H1 (cell line): ENCODE measurements around the gene MKLN1. TPM values are rescaled to one million over a fixed set of nuclear protein-coding genes. Genes with fewer than 3 reads are reported as not detected.

Source experiments
- CTCF ChIA-PET: fragments of 300-600 bp; sonication (Branson Sonifier 250); formaldehyde crosslinking; loops from one replicate; lab custom pipeline; 2021; ENCODE audit not compliant: partially characterized antibody; lab: Charles Lee
- POLR2A ChIA-PET: fragments of 300-600 bp; sonication (Branson Sonifier 250); formaldehyde crosslinking; loops from one replicate; lab custom pipeline; 2021; ENCODE audit warnings: inconsistent platforms; ENCODE audit not compliant: partially characterized antibody; lab: Charles Lee
- DNase-seq, 2 experiments: peaks; one replicate each; pipeline versions ENCODE4 v3.0.0 to v3.0.0-alpha.2; 2010 to 2022; ENCODE audit warnings: low spot score in 2 of 2, low read depth in 1 of 2, mixed read lengths in 1 of 2
- FAIRE-seq: peaks from 2 replicates; lab custom pipeline; 2011; peaks lifted over from hg19 to GRCh38; lab: Jason Lieb, UNC
- H2AFZ ChIP-seq: 2 replicates; pipeline ENCODE4 v1.8.1; 2012; ENCODE audit warnings: low read length, inconsistent platforms
- H2AK5ac ChIP-seq: 2 replicates; pipeline ENCODE4 v1.6.1; 2013; ENCODE audit warnings: low read depth, low read length
- H2BK120ac ChIP-seq: replicated peaks from 2 replicates; pipeline ENCODE3; 2013; ENCODE audit warnings: low read depth, low read length, inconsistent platforms
- H2BK12ac ChIP-seq: 2 replicates; pipeline ENCODE4 v1.6.1; 2013; ENCODE audit warnings: low read depth, low read length
- H2BK15ac ChIP-seq: 2 replicates; pipeline ENCODE4 v1.6.1; 2013; ENCODE audit warnings: low read length
- H2BK20ac ChIP-seq: 2 replicates; pipeline ENCODE4 v1.6.1; 2013; ENCODE audit warnings: low read length
- H2BK5ac ChIP-seq: 2 replicates; pipeline ENCODE4 v1.6.1; 2013; ENCODE audit warnings: low read depth, low read length
- H3K14ac ChIP-seq: 2 replicates; pipeline ENCODE4 v1.6.1; 2013; ENCODE audit warnings: inconsistent platforms; ENCODE audit not compliant: insufficient read length
- H3K18ac ChIP-seq: 2 replicates; pipeline ENCODE4 v1.6.1; 2013; ENCODE audit warnings: low read length; ENCODE audit errors: extremely low read depth
- H3K23ac ChIP-seq: 2 replicates; pipeline ENCODE4 v1.6.1; 2013; ENCODE audit warnings: inconsistent platforms; ENCODE audit not compliant: insufficient read length
- H3K23me2 ChIP-seq: 2 replicates; pipeline ENCODE4 v1.6.1; 2013; ENCODE audit warnings: low read depth, low read length
- H3K27ac ChIP-seq: 2 replicates; pipeline ENCODE4 v1.6.1; 2011; ENCODE audit warnings: low read depth, low read length, inconsistent platforms
- H3K27me3 ChIP-seq, 4 experiments: replicated peaks in 1 of 4; 1 replicate in 1 of 4; 2 replicates in 3 of 4; pipeline versions ENCODE4 v1.6.1 to v1.8.1; 2011 to 2013; ENCODE audit warnings: low read length in 3 of 4, mild to moderate bottlenecking in 3 of 4, inconsistent platforms in 2 of 4, mixed read lengths in 2 of 4, moderate library complexity in 1 of 4; ENCODE audit not compliant: control insufficient read depth in 3 of 4, insufficient read depth in 3 of 4; ENCODE audit errors: extremely low read depth in 1 of 4
- H3K36me3 ChIP-seq, 4 experiments: 2 replicates each; pipeline versions ENCODE4 v1.6.1 to v1.8.1; 2011 to 2013; ENCODE audit warnings: mild to moderate bottlenecking in 4 of 4, low read length in 3 of 4, moderate library complexity in 2 of 4, control low read depth in 1 of 4, inconsistent platforms in 1 of 4; ENCODE audit not compliant: insufficient read depth in 4 of 4, control insufficient read depth in 2 of 4
- H3K4ac ChIP-seq: replicated peaks from 2 replicates; pipeline ENCODE3; 2013; ENCODE audit warnings: low read length, low read depth, mixed read lengths, inconsistent platforms; ENCODE audit not compliant: insufficient read length
- H3K4me1 ChIP-seq, 4 experiments: replicated peaks in 1 of 4; 1 replicate in 1 of 4; 2 replicates in 3 of 4; pipeline versions ENCODE4 v1.6.1 to v1.8.1; 2011 to 2013; ENCODE audit warnings: low read length in 3 of 4, inconsistent platforms in 2 of 4, mixed read lengths in 1 of 4; ENCODE audit not compliant: insufficient read depth in 4 of 4, control insufficient read depth in 3 of 4
- H3K4me2 ChIP-seq, 2 experiments: 2 replicates each; pipeline versions ENCODE4 v1.6.1 to v1.8.1; 2011 to 2013; ENCODE audit warnings: low read depth in 2 of 2, low read length in 2 of 2, control low read depth in 1 of 2, inconsistent platforms in 1 of 2, mild to moderate bottlenecking in 1 of 2; ENCODE audit not compliant: insufficient read depth in 1 of 2
- H3K4me3 ChIP-seq, 4 experiments: fragments of 200-600, 300-600 bp in 1 of 4; sonication (generic), shearing (Covaris generic), sonication (Bioruptor Twin) in 1 of 4; 2 replicates each; pipeline versions ENCODE4 v1.5.1 to v1.8.1; 2011 to 2016; ENCODE audit warnings: low read length in 4 of 4, low read depth in 3 of 4, control low read depth in 2 of 4, inconsistent platforms in 2 of 4, mild to moderate bottlenecking in 2 of 4, mixed read lengths in 1 of 4, moderate library complexity in 1 of 4; ENCODE audit not compliant: insufficient read depth in 2 of 4; ENCODE audit errors: extremely low read depth in 1 of 4
- H3K56ac ChIP-seq: replicated peaks from 2 replicates; pipeline ENCODE3; 2013; ENCODE audit warnings: low read depth, mild to moderate bottlenecking, mixed read lengths, low read length, inconsistent platforms; ENCODE audit not compliant: insufficient read length
- H3K79me1 ChIP-seq: 2 replicates; pipeline ENCODE4 v1.6.1; 2013; ENCODE audit warnings: low read depth, low read length, control low read depth
- H3K79me2 ChIP-seq, 2 experiments: 2 replicates each; pipeline versions ENCODE4 v1.6.1 to v1.8.1; 2012 to 2013; ENCODE audit warnings: low read length in 2 of 2, mild to moderate bottlenecking in 2 of 2, inconsistent platforms in 1 of 2; ENCODE audit not compliant: insufficient read depth in 2 of 2, control insufficient read depth in 1 of 2
- H3K9ac ChIP-seq, 4 experiments: replicated peaks in 1 of 4; 1 replicate in 1 of 4; 2 replicates in 3 of 4; pipeline versions ENCODE4 v1.6.1 to v1.8.1; 2011 to 2013; ENCODE audit warnings: low read depth in 3 of 4, low read length in 3 of 4, control low read depth in 2 of 4, mild to moderate bottlenecking in 2 of 4, moderate library complexity in 2 of 4, inconsistent platforms in 1 of 4; ENCODE audit errors: extremely low read depth in 1 of 4
- H3K9me3 ChIP-seq, 2 experiments: 2 replicates each; pipeline versions ENCODE4 v1.6.1 to v1.8.1; 2012 to 2013; ENCODE audit warnings: mild to moderate bottlenecking in 2 of 2, moderate library complexity in 2 of 2, control low read depth in 1 of 2, inconsistent platforms in 1 of 2, low read depth in 1 of 2, low read length in 1 of 2, mixed read lengths in 1 of 2; ENCODE audit not compliant: insufficient read depth in 2 of 2
- H4K20me1 ChIP-seq, 2 experiments: replicated peaks in 1 of 2; 2 replicates each; pipeline versions ENCODE3 to v1.8.1; 2011 to 2013; ENCODE audit warnings: inconsistent platforms in 2 of 2, low read length in 2 of 2, mild to moderate bottlenecking in 1 of 2; ENCODE audit not compliant: insufficient read depth in 2 of 2, control insufficient read depth in 1 of 2
- H4K5ac ChIP-seq: 2 replicates; pipeline ENCODE4 v1.6.1; 2013; ENCODE audit warnings: low read length, low read depth, mixed read lengths, inconsistent platforms; ENCODE audit not compliant: insufficient read length
- H4K8ac ChIP-seq: 2 replicates; pipeline ENCODE4 v1.8.0; 2013; ENCODE audit warnings: mild to moderate bottlenecking, moderate library complexity, low read length, inconsistent platforms; ENCODE audit not compliant: insufficient read depth; ENCODE audit errors: extremely low read depth
- H4K91ac ChIP-seq: replicated peaks from 2 replicates; pipeline ENCODE3; 2013; ENCODE audit warnings: low read length, mixed read lengths, inconsistent platforms; ENCODE audit not compliant: insufficient read length
- EGR1 ChIP-seq: IDR thresholded peaks from 2 replicates; pipeline ENCODE4 v1.6.1; 2011; ENCODE audit warnings: low read depth, low read length, borderline replicate concordance
- KDM4A ChIP-seq: IDR thresholded peaks from one replicate; pipeline ENCODE4 v1.7.1; 2012; ENCODE audit warnings: low read depth, mild to moderate bottlenecking, moderate library complexity, low read length, inconsistent platforms; ENCODE audit not compliant: severe bottlenecking
- MAFK ChIP-seq: IDR thresholded peaks from 2 replicates; pipeline ENCODE4 v1.6.1; 2012; ENCODE audit warnings: low read depth, mild to moderate bottlenecking, improper control_type of control experiment, low read length
- RAD21 ChIP-seq, 2 experiments: IDR thresholded peaks in 1 of 2; conservative IDR thresholded peaks in 1 of 2; 2 replicates each; pipeline ENCODE4 v1.6.1; 2011; ENCODE audit warnings: low read depth in 2 of 2, low read length in 2 of 2, improper control_type of control experiment in 1 of 2, inconsistent platforms in 1 of 2, mild to moderate bottlenecking in 1 of 2, moderate library complexity in 1 of 2
- SAP30 ChIP-seq: fragments of 300-600 bp; sonication (generic); IDR thresholded peaks from 2 replicates; pipeline ENCODE4 v1.7.1; 2012; ENCODE audit warnings: low read length, moderate library complexity, mild to moderate bottlenecking, inconsistent platforms; ENCODE audit not compliant: insufficient read depth, insufficient replicate concordance
- WGBS, 2 experiments: shearing (Covaris generic) in 1 of 2; methylation state at CpG; one replicate each; pipeline versions ENCODE4 v1.1.6 to v1.1.7; 2013 to 2015; ENCODE audit warnings: low lambda C conversion rate in 2 of 2, mixed read lengths in 2 of 2, inconsistent platforms in 1 of 2, low coverage in 1 of 2, missing lambda C conversion rate in 1 of 2; ENCODE audit not compliant: insufficient replicate concordance in 2 of 2, insufficient coverage in 1 of 2, insufficient read length in 1 of 2; ENCODE audit errors: extremely low coverage in 1 of 2, missing lambda C conversion rate in 1 of 2; 5-methylcytosine and 5-hydroxymethylcytosine counted together
- polyA plus RNA-seq, 7 experiments: library from polyadenylated mRNA; depleted of rRNA in 3 of 7; stranded (reverse) in 5 of 7; unstranded in 2 of 7; fragments of >200 nt in 5 of 7; fragments of 200-250 nt in 2 of 7; gene quantifications; 1 replicate in 5 of 7; 2 replicates in 1 of 7; 4 replicates in 1 of 7; pipeline versions ENCODE4 v1.2.1 to v1.2.3, GENCODE V29; 2011 to 2013; ENCODE audit warnings: missing spikeins in 2 of 7, mixed read lengths in 2 of 7
- total RNA-seq: library from RNA; stranded (reverse); fragmentation: NEBNext Ultra II Directional; extraction: Animal tissue kit (Norgen Biotek cat#: 25700); gene quantifications from 2 replicates; pipeline ENCODE4 v1.2.1, GENCODE V29; 2021

The MKLN1 gene
- total and polyA plus RNA-seq, 2 of the 8 experiments (the other 6 are each of a cell fraction or from before 2014, with no cell fraction given), result 22.3 to 50.9 TPM

GRCh38 chr7:131328377-131329175 is 900 bp downstream of the MKLN1 start:
- TF ChIP-seq RAD21 (IDR thresholded peaks at IDR 0.05 in 1 of 2, conservative IDR thresholded peaks at IDR 0.05 in 1 of 2; ENCODE audit: low read depth in 2 of 2, low read length in 2 of 2) (no peak), MAFK (no peak), SAP30 (peak; percentile 35), KDM4A (peak; percentile 12), EGR1 (no peak)
- WGBS, 2 experiments, result 9% methylated on average over 19 of the region's 20 CpGs; no CpG with 5 or more reads in 1 of the 2 experiments
- H2BK20ac ChIP-seq, result no peak overlapping the region
- no peak overlapping the region for H4K8ac ChIP-seq
- no peak overlapping the region for H2BK120ac ChIP-seq
- no peak overlapping the region for H4K5ac ChIP-seq
- H3K23ac ChIP-seq, result no peak overlapping the region
- H3K14ac ChIP-seq, result no peak overlapping the region
- no peak overlapping the region for H3K4ac ChIP-seq
- H2BK5ac ChIP-seq, result peak overlapping the region; percentile 95; the same call in 1 of the 2 replicates
- no peak overlapping the region; the same call in 1 of the 2 replicates for H3K18ac ChIP-seq
- DNase-seq (no peak), FAIRE-seq (no peak)
- H3K27ac ChIP-seq, result peak overlapping the region; percentile 90; the same call in 1 of the 2 replicates
- H3K27me3 ChIP-seq, result no peaks in the 10 kb centered on the region
- peak overlapping the region; percentile 98 for H3K56ac ChIP-seq
- H3K4me2 ChIP-seq, result peak overlapping the region; percentile 98 to 100
- CTCF ChIA-PET, result interaction anchor here (1.0 to 1.3 kb wide), 4 partner anchors 8 to 432 kb away, joined by 3 to 6 read pairs (median 3); no protein-coding TSS in a partner anchor
- H2BK12ac ChIP-seq, result no peak overlapping the region
- peaks cover 22 to 58% of the 10 kb centered on the region in 2 experiments for H3K79me2 ChIP-seq
- H4K20me1 ChIP-seq, result no peaks in the 10 kb centered on the region
- peak overlapping the region; percentile 93 to 99 (median 96) for H3K9ac ChIP-seq
- H2BK15ac ChIP-seq, result no peak overlapping the region
- POLR2A ChIA-PET, result interaction anchor here (0.6 to 2.8 kb wide), 12 partner anchors 10 to 263 kb away, joined by 3 to 18 read pairs (median 4); no protein-coding TSS in a partner anchor
- no peak overlapping the region for H2AFZ ChIP-seq
- H4K91ac ChIP-seq, result no peak overlapping the region
- H3K23me2 ChIP-seq, result peaks cover 6% of the 10 kb centered on the region
- H3K79me1 ChIP-seq, result no peaks in the 10 kb centered on the region; the same call in 1 of the 2 replicates
- H3K36me3 ChIP-seq, result no peaks in the 10 kb centered on the region
- no peak overlapping the region for H2AK5ac ChIP-seq
- peaks cover 0 to 16% (median 7%) of the 10 kb centered on the region in 4 experiments; a peak in 5 of 7 replicates for H3K4me1 ChIP-seq
- H3K9me3 ChIP-seq, result no peaks in the 10 kb centered on the region
- peak overlapping the region; percentile 88 to 99 (median 94) for H3K4me3 ChIP-seq
